AG04449 (cell line): Measurements from ENCODE around the gene PUS3.
"Not testable (repeated sequence)": the region's sequence is repeated elsewhere in the genome, so short reads cannot be mapped to it uniquely, and the experiment has no call there.

ENCODE experiments used
- CTCF ChIA-PET: fragments of 350-600 bp; formaldehyde crosslinking; extraction: SDS; loops from one replicate; lab custom pipeline; 2021; ENCODE audit warnings: antibody characterized with exemption; lab: Yijun Ruan, JAX
- POLR2A ChIA-PET: fragments of 400-600, 350-600 bp; formaldehyde crosslinking; extraction: SDS; loops from one replicate; lab custom pipeline; 2020; ENCODE audit warnings: antibody characterized with exemption, inconsistent platforms; lab: Yijun Ruan, JAX
- DNase-seq: peaks from one replicate; pipeline ENCODE4 v3.0.0-alpha.2; 2010; ENCODE audit warnings: low read depth, low spot score
- H3K4me3 ChIP-seq: 2 replicates; pipeline ENCODE4 v1.5.1; 2011; ENCODE audit warnings: low read depth, mild to moderate bottlenecking, control low read depth, low read length
- CTCF ChIP-seq: IDR thresholded peaks from one replicate; pipeline ENCODE4 v1.5.1; 2011; ENCODE audit warnings: mild to moderate bottlenecking, moderate library complexity, low read length, control low read depth, inconsistent platforms; ENCODE audit not compliant: insufficient read depth; ENCODE audit errors: missing control alignments

The PUS3 gene

GRCh38 chr11:125869521-125869920, 33.5 kb downstream of the PUS3 start:
- POLR2A ChIA-PET = no interaction called here
- DNase-seq = no peak
- no peak for TF ChIP-seq CTCF
- CTCF ChIA-PET = no interaction called here
- H3K4me3 ChIP-seq = no peak overlapping the region

GRCh38 chr11:125865354-125865753, 37.7 kb downstream of the PUS3 start:
- POLR2A ChIA-PET = not testable (repeated sequence)

GRCh38 chr11:125862786-125863185, 40.2 kb downstream of the PUS3 start:
- DNase-seq, CTCF ChIA-PET, H3K4me3 ChIP-seq, POLR2A ChIA-PET: not testable (repeated sequence)

More at GRCh38 chr11:125865354-125865753, 37.7 kb downstream of the PUS3 start:
- H3K4me3 ChIP-seq, CTCF ChIA-PET, DNase-seq: not testable (repeated sequence)

- DNase-seq, POLR2A ChIA-PET, CTCF ChIA-PET, H3K4me3 ChIP-seq: not testable (repeated sequence)
Measured at GRCh38 chr11:125857670-125858069, 45.3 kb downstream of the PUS3 start.

GRCh38 chr11:125846188-125846587, 56.8 kb downstream of the PUS3 start:
- TF ChIP-seq CTCF = no peak
- ChIA-PET CTCF (no interaction called here), POLR2A (no interaction called here)
- H3K4me3 ChIP-seq = no peak overlapping the region
- DNase-seq = no peak
